HG02852 (cell line): ENCODE results near the gene SHISA7.
"Not testable (repeated sequence)": the region's sequence is repeated elsewhere in the genome, so short reads cannot be mapped to it uniquely, and the experiment has no call there.

Experiments used
- ATAC-seq: cut with Tn5 transposase; IDR thresholded peaks from one replicate; pipeline ENCODE4 v1.9.1; 2021; ENCODE audit warnings: mild to moderate bottlenecking, moderate library complexity; ENCODE audit not compliant: unreplicated experiment

SHISA7 gene

GRCh38 chr19:55448175-55448490 is 5.0 kb upstream of the SHISA7 start:
- not testable (repeated sequence) for ATAC-seq

GRCh38 chr19:55447421-55448174 is 4.5 kb upstream of the SHISA7 start:
- ATAC-seq, result no peak

- no peak for ATAC-seq
Measured at GRCh38 chr19:55446060-55446459, 3.0 kb upstream of the SHISA7 start.

GRCh38 chr19:55444646-55445045 is 1.5 kb upstream of the SHISA7 start:
- ATAC-seq, result no peak

GRCh38 chr19:55443824-55444480 is 852 bp upstream of the SHISA7 start:
- ATAC-seq, result no peak

- no peak for ATAC-seq
Measured at GRCh38 chr19:55442372-55442961, 633 bp downstream of the SHISA7 start.

- no peak for ATAC-seq
Measured at GRCh38 chr19:55441692-55442321, 1.3 kb downstream of the SHISA7 start.

- ATAC-seq, result no peak
Measured at GRCh38 chr19:55441319-55441691, 1.8 kb downstream of the SHISA7 start.

- no peak for ATAC-seq
Measured at GRCh38 chr19:55440411-55441105, 2.5 kb downstream of the SHISA7 start.

GRCh38 chr19:55439052-55439451 is 4.0 kb downstream of the SHISA7 start:
- ATAC-seq, result no peak

GRCh38 chr19:55437410-55437809 is 5.7 kb downstream of the SHISA7 start:
- no peak for ATAC-seq

- no peak for ATAC-seq
Measured at GRCh38 chr19:55436847-55437246, 6.3 kb downstream of the SHISA7 start.

GRCh38 chr19:55435020-55435419 is 8.1 kb downstream of the SHISA7 start:
- ATAC-seq, result no peak

- ATAC-seq, result no peak
Measured at GRCh38 chr19:55434356-55434919, 8.7 kb downstream of the SHISA7 start.

GRCh38 chr19:55433292-55433691 is 9.8 kb downstream of the SHISA7 start:
- no peak for ATAC-seq

GRCh38 chr19:55432241-55432959 is 10.7 kb downstream of the SHISA7 start:
- ATAC-seq, result no peak

- ATAC-seq, result no peak
Measured at GRCh38 chr19:55431183-55431582, 11.9 kb downstream of the SHISA7 start.

- no peak for ATAC-seq
Measured at GRCh38 chr19:55426042-55426441, 17.1 kb downstream of the SHISA7 start.

GRCh38 chr19:55424518-55424917 is 18.6 kb downstream of the SHISA7 start:
- no peak for ATAC-seq
